IMR-90 (cell line): ENCODE data around the gene ATXN1. TPM values are rescaled to one million over a fixed set of nuclear protein-coding genes. Genes with fewer than 3 reads are reported as not detected.

Source experiments
- ATAC-seq: fragments of 200-7000 bp; cut with Tn5 transposase; 2 replicates; pipeline ENCODE4 v1.9.1; 2020; ENCODE audit warnings: low read depth, mild to moderate bottlenecking, moderate library complexity
- BruUV-seq: library from RNA; stranded (reverse); fragments of 400-500 nt; replicated peaks from 2 replicates; lab custom pipeline; 2021; lab: Mats Ljungman, UMichigan
- CTCF ChIA-PET: fragments of 300-600 bp; formaldehyde crosslinking; extraction: SDS; loops from one replicate; lab custom pipeline; 2021; ENCODE audit warnings: antibody characterized with exemption; lab: Yijun Ruan, JAX
- POLR2A ChIA-PET: fragments of 300-600 bp; sonication (Branson Sonifier 250); formaldehyde crosslinking; loops from one replicate; lab custom pipeline; 2022; ENCODE audit warnings: antibody characterized with exemption; ENCODE audit not compliant: unreplicated experiment; lab: Charles Lee
- DNase-seq: peaks from one replicate; pipeline ENCODE4 v3.0.0; 2013
- H2AFZ ChIP-seq: replicated peaks from 2 replicates; pipeline ENCODE3; 2013; ENCODE audit warnings: low read length, mild to moderate bottlenecking; ENCODE audit not compliant: poor library complexity
- H2AK5ac ChIP-seq: 2 replicates; pipeline ENCODE4 v1.6.1; 2013; ENCODE audit warnings: low read depth, low read length, inconsistent platforms
- H2AK9ac ChIP-seq: replicated peaks from 2 replicates; pipeline ENCODE3; 2013; ENCODE audit warnings: mild to moderate bottlenecking, low read depth, low read length, moderate library complexity; ENCODE audit not compliant: poor library complexity
- H2BK120ac ChIP-seq: 2 replicates; pipeline ENCODE4 v1.6.1; 2013; ENCODE audit warnings: low read depth, low read length, inconsistent platforms
- H2BK15ac ChIP-seq: 3 replicates; pipeline ENCODE4 v1.6.1; 2013; ENCODE audit warnings: low read depth, low read length, inconsistent platforms
- H2BK20ac ChIP-seq: 2 replicates; pipeline ENCODE4 v1.6.1; 2013; ENCODE audit warnings: low read depth, mild to moderate bottlenecking, inconsistent platforms, low read length, moderate library complexity
- H2BK5ac ChIP-seq: 2 replicates; pipeline ENCODE4 v1.6.1; 2013; ENCODE audit warnings: mild to moderate bottlenecking, low read depth, low read length, inconsistent platforms; ENCODE audit not compliant: poor library complexity, severe bottlenecking
- H3K14ac ChIP-seq: replicated peaks from 2 replicates; pipeline ENCODE4 v1.6.1; 2013; ENCODE audit warnings: low read depth, low read length, inconsistent platforms
- H3K18ac ChIP-seq: 2 replicates; pipeline ENCODE4 v1.6.1; 2013; ENCODE audit warnings: low read depth, low read length, control low read depth
- H3K23ac ChIP-seq: 2 replicates; pipeline ENCODE4 v1.6.1; 2013; ENCODE audit warnings: low read depth, low read length, inconsistent platforms
- H3K27ac ChIP-seq: 2 replicates; pipeline ENCODE4 v1.5.1; 2013; ENCODE audit warnings: mild to moderate bottlenecking, control low read depth, low read length; ENCODE audit not compliant: insufficient read depth
- H3K27me3 ChIP-seq: 2 replicates; pipeline ENCODE4 v1.6.1; 2013; ENCODE audit warnings: low read length; ENCODE audit not compliant: control insufficient read depth, insufficient read depth
- H3K36me3 ChIP-seq: 2 replicates; pipeline ENCODE4 v1.6.1; 2013; ENCODE audit warnings: low read length, mixed read lengths; ENCODE audit not compliant: control insufficient read depth, insufficient read depth
- H3K4ac ChIP-seq: 2 replicates; pipeline ENCODE4 v1.6.1; 2013; ENCODE audit warnings: low read depth, low read length, inconsistent platforms
- H3K4me1 ChIP-seq: 2 replicates; pipeline ENCODE4 v1.6.1; 2013; ENCODE audit warnings: low read length, mixed read lengths; ENCODE audit not compliant: control insufficient read depth, insufficient read depth
- H3K4me2 ChIP-seq: 2 replicates; pipeline ENCODE4 v1.6.1; 2013; ENCODE audit warnings: low read depth, mild to moderate bottlenecking, control low read depth, low read length, moderate library complexity
- H3K4me3 ChIP-seq: 2 replicates; pipeline ENCODE4 v1.5.1; 2013; ENCODE audit warnings: low read depth, mild to moderate bottlenecking, control low read depth, low read length, moderate library complexity; ENCODE audit not compliant: insufficient read depth
- H3K56ac ChIP-seq: 2 replicates; pipeline ENCODE4 v1.6.1; 2013; ENCODE audit warnings: low read length, inconsistent platforms; ENCODE audit not compliant: insufficient read depth; ENCODE audit errors: extremely low read depth
- H3K79me1 ChIP-seq, 2 experiments: 2 replicates each; pipeline ENCODE4 v1.6.1; 2013; ENCODE audit warnings: low read length in 2 of 2, inconsistent platforms in 1 of 2, low read depth in 1 of 2
- H3K9ac ChIP-seq: 2 replicates; pipeline ENCODE4 v1.6.1; 2013; ENCODE audit warnings: low read depth, low read length, control low read depth
- H3K9me1 ChIP-seq: 2 replicates; pipeline ENCODE4 v1.6.1; 2013; ENCODE audit warnings: low read length, inconsistent platforms; ENCODE audit not compliant: insufficient read depth
- H3K9me3 ChIP-seq: 2 replicates; pipeline ENCODE4 v1.6.1; 2013; ENCODE audit warnings: low read length; ENCODE audit not compliant: control insufficient read depth, insufficient read depth
- H4K20me1 ChIP-seq: 2 replicates; pipeline ENCODE4 v1.6.1; 2013; ENCODE audit warnings: low read length, inconsistent platforms; ENCODE audit not compliant: insufficient read depth
- H4K5ac ChIP-seq: 2 replicates; pipeline ENCODE4 v1.6.1; 2013; ENCODE audit warnings: mild to moderate bottlenecking, low read depth, low read length, control low read depth
- H4K8ac ChIP-seq, 2 experiments: 2 replicates each; pipeline ENCODE4 v1.6.1; 2013; ENCODE audit warnings: low read depth in 2 of 2, low read length in 2 of 2, control low read depth in 1 of 2, inconsistent platforms in 1 of 2
- H4K91ac ChIP-seq: 2 replicates; pipeline ENCODE4 v1.6.1; 2013; ENCODE audit warnings: low read depth, low read length, inconsistent platforms; ENCODE audit not compliant: insufficient read depth
- BHLHE40 ChIP-seq: fragments of 150-350 bp; IDR thresholded peaks from 2 replicates; pipeline ENCODE4 v1.6.1; 2016; ENCODE audit warnings: mild to moderate bottlenecking, low read depth, low read length
- CHD1 ChIP-seq: IDR thresholded peaks from 2 replicates; pipeline ENCODE4 v1.6.1; 2012; ENCODE audit warnings: low read depth, low read length, improper control_type of control experiment
- CTCF ChIP-seq: conservative IDR thresholded peaks from 2 replicates; pipeline ENCODE4 v1.5.1; 2012; ENCODE audit warnings: mild to moderate bottlenecking, low read depth, low read length, improper control_type of control experiment
- FOS ChIP-seq: fragments of 150-350 bp; IDR thresholded peaks from 2 replicates; pipeline ENCODE4 v1.6.1; 2016; ENCODE audit warnings: low read depth, low read length
- MAZ ChIP-seq: IDR thresholded peaks from 2 replicates; pipeline ENCODE4 v1.6.1; 2012; ENCODE audit warnings: low read depth, mild to moderate bottlenecking, low read length, improper control_type of control experiment, moderate library complexity, borderline replicate concordance
- POLR2A ChIP-seq: IDR thresholded peaks from 2 replicates; pipeline ENCODE4 v1.6.1; 2012; ENCODE audit warnings: mild to moderate bottlenecking, low read depth, low read length
- RAD21 ChIP-seq: IDR thresholded peaks from 2 replicates; pipeline ENCODE4 v1.6.1; 2012; ENCODE audit warnings: low read length, improper control_type of control experiment
- SMC3 ChIP-seq: fragments of 150-350 bp; IDR thresholded peaks from 2 replicates; pipeline ENCODE4 v1.6.1; 2016; ENCODE audit warnings: low read depth, mild to moderate bottlenecking, antibody characterized with exemption, low read length, moderate library complexity
- WGBS, 2 experiments: methylation state at CpG; one replicate each; pipeline versions ENCODE4 v1.1.5 to v1.1.7; 2013; ENCODE audit warnings: missing lambda C conversion rate in 2 of 2; ENCODE audit not compliant: insufficient read length in 1 of 2; ENCODE audit errors: extremely low coverage in 2 of 2; 5-methylcytosine and 5-hydroxymethylcytosine counted together
- dilution Hi-C: fragments of 300-500 bp; cut with HindIII; formaldehyde crosslinking; loops from one replicate; pipeline ENCODE4 v1.14.3; 2018; ENCODE audit warnings: low sequenced_read_pairs; ENCODE audit not compliant: unreplicated experiment
- in situ Hi-C: fragments of 300-500 bp; cut with MboI; formaldehyde crosslinking; loops from 3 replicates; pipeline ENCODE4 v1.14.3; 2019; ENCODE audit warnings: low sequenced_read_pairs, inconsistent platforms, mixed read lengths
- intact Hi-C: fragments of 100-400 bp; cut with micrococcal nuclease; formaldehyde crosslinking; loops from 2 replicates; pipeline ENCODE4 v1.10.0; 2022
- polyA plus RNA-seq, 3 experiments: library from polyadenylated mRNA; depleted of rRNA; stranded (reverse); fragments of >200 nt; gene quantifications; 2 replicates each; pipeline ENCODE4 v1.2.3, GENCODE V29; 2012; ENCODE audit warnings: low replicate concordance in 1 of 3
- total RNA-seq: library from RNA; depleted of rRNA; stranded (reverse); fragments of >200 nt; gene quantifications from 2 replicates; pipeline ENCODE4 v1.2.3, GENCODE V29; 2012

Gene ATXN1
- total and polyA plus RNA-seq, 2 of the 4 experiments (the other 2 are of a cell fraction) = 7.3 to 11.1 TPM

- dilution Hi-C loops = no loop called here
- intact Hi-C loops = loop anchor here (1.0 kb wide), 1 partner anchor 34 kb away; no protein-coding TSS in a partner anchor
- H2AK9ac ChIP-seq = peak overlapping the region; percentile 70
- no peaks in the 10 kb centered on the region for H3K27me3 ChIP-seq
- peak overlapping the region; percentile 83 for H2BK20ac ChIP-seq
- H4K91ac ChIP-seq = peak overlapping the region; percentile 54; the same call in 1 of the 2 replicates
- no peak overlapping the region for H3K9ac ChIP-seq
- peak overlapping the region in 1 of 2 experiments; percentile 57; a peak in 1 of 4 replicates for H4K8ac ChIP-seq
- H3K79me1 ChIP-seq = peaks cover 0 to 3% of the 10 kb centered on the region in 2 experiments; a peak in 1 of 4 replicates
- H3K14ac ChIP-seq = peak overlapping the region; percentile 74
- H3K4me3 ChIP-seq = no peak overlapping the region
- no peak for TF ChIP-seq CHD1
- TF ChIP-seq CTCF = peak; percentile 80
- TF ChIP-seq FOS = peak; percentile 92
- TF ChIP-seq BHLHE40 = peak; percentile 90
- TF ChIP-seq SMC3 = peak; percentile 50
- TF ChIP-seq POLR2A = no peak
- TF ChIP-seq RAD21 = peak; percentile 70
- TF ChIP-seq MAZ = peak; percentile 99
- no peak overlapping the region for H3K56ac ChIP-seq
- H2BK15ac ChIP-seq = peak overlapping the region; percentile 18; the same call in 1 of the 3 replicates
- peak overlapping the region; percentile 89 for H2AK5ac ChIP-seq
- H4K5ac ChIP-seq = no peak overlapping the region
- ChIA-PET CTCF (interaction anchor here (0.7 to 0.9 kb wide), 4 partner anchors 10 to 586 kb away, joined by 3 to 4 read pairs (median 3); no protein-coding TSS in a partner anchor), POLR2A (no interaction called here)
- peak overlapping the region; percentile 9; the same call in 1 of the 2 replicates for H3K18ac ChIP-seq
- BruUV-seq = no TSS peak
- H3K9me3 ChIP-seq = no peaks in the 10 kb centered on the region
- peaks cover 20% of the 10 kb centered on the region for H3K9me1 ChIP-seq
- in situ Hi-C loops = no loop called here
- H2BK120ac ChIP-seq = peak overlapping the region; percentile 84
- ATAC-seq = peak; percentile 93
- H3K4ac ChIP-seq = peak overlapping the region; percentile 90
- H2AFZ ChIP-seq = peak overlapping the region; percentile 68
- 86% methylated on average over 3 of the region's 18 CpGs; no CpG with 5 or more reads in 1 of the 2 experiments for WGBS, 2 experiments
- H4K20me1 ChIP-seq = no peaks in the 10 kb centered on the region
- peak overlapping the region; percentile 9 for H2BK5ac ChIP-seq
- H3K4me2 ChIP-seq = peak overlapping the region; percentile 83
- peaks cover 14% of the 10 kb centered on the region for H3K4me1 ChIP-seq
- H3K27ac ChIP-seq = no peak overlapping the region
- no peaks in the 10 kb centered on the region for H3K36me3 ChIP-seq
- DNase-seq = peak; percentile 93
- H3K23ac ChIP-seq = peak overlapping the region; percentile 28; the same call in 1 of the 2 replicates
Observed at GRCh38 chr6:16277101-16277981, 483.9 kb downstream of the ATXN1 start.
